Right lung (tissue), 5 donors: ENCODE results near the gene IL17RD. TPM values are rescaled to one million over a fixed set of nuclear protein-coding genes. Genes with fewer than 3 reads are reported as not detected.

Source experiments
- DNase-seq, 2 donors: peaks; one replicate each; pipeline ENCODE4 v3.0.0-alpha.2; 2013
- polyA plus RNA-seq, 5 donors: library from polyadenylated mRNA; unstranded; fragments of 120-200 nt; gene quantifications; one replicate each; pipeline versions ENCODE4 v1.2.1 to v1.2.3, GENCODE V29; 2013; ENCODE audit warnings: inconsistent platforms in 1 of 5, low replicate concordance in 1 of 5; ENCODE audit not compliant: insufficient read length in 5 of 5, insufficient read depth in 1 of 5

IL17RD gene
- polyA plus RNA-seq, 5 donors, result 9.3 to 12.2 (median 10.9) TPM

DNA sequence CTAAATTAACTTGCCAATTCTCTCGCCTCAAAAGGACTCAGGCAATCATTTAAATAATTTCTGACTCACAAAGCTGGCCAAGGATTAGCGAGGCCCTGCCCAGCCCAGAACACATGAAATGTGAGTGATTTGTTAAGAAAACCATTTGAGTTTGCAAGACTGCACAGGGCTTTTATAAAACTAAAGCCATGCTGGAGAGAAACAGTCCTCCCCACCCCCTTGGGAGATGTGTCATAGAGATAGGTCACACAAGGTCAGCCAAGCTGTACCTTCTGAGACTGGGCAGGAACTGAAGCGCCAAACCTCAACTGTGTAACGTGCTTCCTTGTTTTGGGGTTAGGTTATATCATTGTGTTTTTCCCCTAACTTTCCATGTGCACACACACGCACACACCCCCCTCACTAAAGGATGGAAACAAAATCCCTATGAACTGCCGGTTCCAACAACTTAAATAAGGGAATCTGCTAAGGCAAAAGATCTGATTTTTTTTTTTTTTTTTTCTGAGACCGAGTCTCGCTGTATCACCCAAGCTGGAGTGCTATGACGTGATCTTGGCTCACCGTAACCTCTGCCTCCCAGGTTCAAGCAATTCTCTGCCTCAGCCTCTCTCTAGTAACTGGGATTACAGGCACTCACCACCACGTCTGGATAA lies 96.6 kb downstream of the IL17RD start:
- DNase-seq, result no peak

DNA sequence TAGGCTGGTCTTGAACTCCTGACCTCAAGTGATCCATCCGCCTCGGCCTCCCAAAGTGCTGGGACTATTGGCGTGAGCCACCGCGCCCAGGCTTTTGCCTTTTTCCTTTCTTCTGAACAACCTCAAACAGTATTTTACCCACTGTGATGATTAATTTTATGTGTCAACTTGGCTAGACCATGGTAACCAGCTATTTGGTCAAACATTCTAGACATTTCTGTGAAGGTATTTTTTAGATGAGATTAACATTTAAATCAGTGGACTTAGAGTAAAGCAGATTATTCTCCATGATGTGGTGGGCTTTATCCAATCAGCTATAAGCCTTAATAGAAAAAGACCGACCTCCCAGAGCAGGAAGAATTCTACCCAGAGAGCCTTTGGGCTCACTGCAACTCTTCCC lies 98.7 kb downstream of the IL17RD start:
- no peak for DNase-seq

DNA sequence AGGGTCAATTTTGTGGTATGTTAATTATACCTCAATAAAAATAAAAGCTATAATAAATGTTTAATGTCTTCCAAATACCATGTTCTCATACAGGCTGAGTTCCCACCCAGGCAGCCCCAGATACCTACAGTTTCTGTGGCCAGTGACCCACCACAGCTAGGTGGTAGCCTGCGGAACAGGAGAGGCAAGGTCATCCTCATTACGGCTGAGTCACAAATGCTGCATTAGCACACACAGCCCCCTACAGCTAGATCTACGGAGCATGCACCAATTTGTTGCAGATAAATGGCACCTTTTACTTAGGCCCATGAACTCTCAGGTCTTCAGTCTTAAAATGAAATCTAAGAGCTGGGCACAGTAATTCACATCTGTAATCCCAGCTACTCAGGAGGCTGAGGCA lies 99.6 kb downstream of the IL17RD start:
- no peak for DNase-seq

DNA sequence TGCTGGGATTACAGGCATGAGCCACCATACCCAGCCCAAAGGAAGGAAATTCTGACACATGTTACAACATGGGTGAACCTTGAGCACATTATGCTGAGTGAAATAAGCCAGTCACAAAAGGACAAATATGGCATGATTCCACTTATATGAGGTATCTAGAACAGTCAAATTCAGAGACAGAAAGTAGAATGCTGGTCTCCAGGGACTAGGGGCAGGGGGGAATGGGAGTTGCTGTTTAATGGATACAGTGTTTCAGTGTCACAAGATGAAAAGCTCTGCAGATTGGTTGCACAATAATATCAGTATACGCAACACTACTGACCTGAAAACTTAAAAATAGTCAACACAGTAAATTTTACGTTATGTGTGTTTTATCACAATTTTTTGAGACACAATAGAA lies 100.6 kb downstream of the IL17RD start:
- DNase-seq, result no peak

GRCh38 chr3:57064001-57064400 lies 101.2 kb downstream of the IL17RD start:
- no peak for DNase-seq

DNA sequence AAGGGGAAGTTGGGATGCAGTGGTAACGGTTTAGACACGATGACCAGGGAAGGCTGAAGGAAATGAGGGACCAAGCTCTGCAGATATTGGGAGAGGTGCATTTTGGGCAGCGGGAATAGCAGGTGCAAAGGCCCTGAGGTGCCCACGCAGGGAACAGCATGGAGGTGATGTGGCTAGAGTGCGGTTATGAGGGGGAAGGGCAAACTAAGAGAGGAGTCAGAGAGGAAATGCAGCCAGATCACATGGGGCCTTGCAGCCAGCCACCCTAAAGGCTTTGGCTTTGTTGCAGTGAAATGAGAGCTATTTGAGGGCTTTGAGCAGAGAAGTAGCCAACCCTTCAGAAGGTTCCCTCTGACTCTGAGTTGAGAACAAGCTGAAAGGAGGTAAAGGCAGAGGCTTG lies 102.1 kb downstream of the IL17RD start:
- no peak for DNase-seq

DNA sequence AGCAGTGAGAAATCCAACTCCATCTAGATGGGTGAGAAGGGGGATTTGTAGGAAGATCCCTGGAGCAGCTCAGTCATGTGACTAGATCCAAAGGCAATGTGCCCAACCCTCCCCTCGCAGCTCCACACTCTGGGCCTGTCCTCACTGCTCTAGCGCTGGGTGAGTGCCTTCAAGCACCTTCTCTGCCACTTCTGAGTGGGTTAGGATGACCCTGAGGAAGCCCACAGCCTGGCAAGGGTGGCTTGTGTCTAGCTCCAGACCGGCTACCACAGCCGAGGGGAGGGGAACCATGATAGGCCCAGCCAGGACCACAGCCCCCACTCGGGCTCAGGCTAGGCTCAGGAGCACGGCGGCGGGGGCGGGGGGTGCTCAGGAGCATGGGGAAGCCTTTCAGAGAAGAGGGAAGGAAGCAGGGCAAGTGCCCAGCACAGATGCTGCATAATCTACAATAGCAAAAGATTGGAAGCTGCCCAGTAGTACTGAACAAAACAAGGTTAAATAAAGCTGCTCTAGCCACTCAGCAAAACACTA lies 103.0 kb downstream of the IL17RD start:
- DNase-seq, result no peak

DNA sequence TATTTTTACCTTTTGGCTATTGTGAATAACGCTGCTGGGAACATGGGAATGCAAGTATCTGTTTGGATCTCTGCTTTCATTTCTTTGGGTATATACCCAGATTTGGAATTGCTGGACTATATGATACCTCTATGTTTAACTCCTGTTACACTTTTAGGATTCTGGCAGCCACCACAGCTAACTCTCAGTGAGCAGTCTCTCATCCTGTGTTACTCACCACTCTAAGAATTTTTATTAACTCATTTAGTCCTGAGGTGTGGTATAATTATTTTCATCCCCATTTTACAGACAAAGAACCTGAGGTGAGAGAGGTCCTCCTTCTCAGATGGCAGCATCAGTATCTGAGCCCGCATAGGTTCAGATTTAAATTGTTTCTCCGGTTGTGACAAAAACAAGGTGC lies 103.6 kb downstream of the IL17RD start:
- no peak for DNase-seq

GRCh38 chr3:57060089-57060821 lies 104.9 kb downstream of the IL17RD start, which contains the start of gene SPATA12:
SPATA12 (plus strand) TSS chr3:57060664; CDS start chr3:57073695, 13,031 bp downstream.
- no peak for DNase-seq

DNA sequence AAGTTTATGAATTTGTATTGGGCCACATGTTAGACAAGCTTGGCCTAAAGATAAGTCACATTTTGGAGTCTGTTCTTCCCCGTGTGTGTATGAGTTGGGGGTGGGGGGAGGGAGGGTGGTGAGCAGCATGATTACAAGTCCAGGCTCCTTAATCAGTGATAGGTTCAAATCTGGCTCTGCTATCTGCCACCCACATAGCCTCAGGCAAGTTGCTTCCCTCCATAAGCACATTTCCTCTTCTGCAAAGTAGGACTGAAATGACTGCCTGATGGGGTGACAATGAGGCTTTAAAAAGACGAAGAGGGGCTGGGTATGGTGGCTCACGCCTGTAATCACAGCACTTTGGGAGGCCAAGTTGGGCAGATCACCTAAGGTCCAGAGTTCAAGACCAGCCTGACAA lies 105.7 kb downstream of the IL17RD start:
- no peak for DNase-seq

GRCh38 chr3:57057351-57057750 lies 107.8 kb downstream of the IL17RD start:
- DNase-seq, result no peak

- DNase-seq, result no peak
These were observed 112.0 kb downstream of the IL17RD start for GRCh38 chr3:57053122-57053521.

DNA sequence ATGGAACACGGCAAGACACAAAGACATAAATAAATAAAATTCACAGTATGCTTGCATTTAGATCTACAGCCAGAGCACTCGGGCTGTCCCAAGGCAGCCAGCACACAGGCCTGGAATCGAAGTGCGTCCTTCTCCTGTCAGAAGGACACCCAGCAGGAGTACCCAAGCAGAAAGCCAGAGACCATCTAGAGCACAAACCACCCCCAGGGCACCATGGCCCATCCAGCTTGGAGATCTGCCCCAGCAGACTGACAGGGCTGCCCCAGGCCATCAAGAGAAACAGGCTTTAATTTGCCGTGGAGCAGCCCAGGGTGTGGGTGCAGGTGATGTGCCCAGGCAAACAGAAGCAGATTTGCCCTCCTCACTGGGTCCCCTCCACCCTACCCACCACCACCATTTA lies 112.5 kb downstream of the IL17RD start:
- DNase-seq, result no peak

- DNase-seq, result no peak
These were observed 116.4 kb downstream of the IL17RD start for GRCh38 chr3:57048728-57049127.

- DNase-seq, result no peak
These were observed 117.0 kb downstream of the IL17RD start for GRCh38 chr3:57048052-57048671.

- DNase-seq, result no peak
These were observed 118.9 kb downstream of the IL17RD start for GRCh38 chr3:57046101-57046765.

DNA sequence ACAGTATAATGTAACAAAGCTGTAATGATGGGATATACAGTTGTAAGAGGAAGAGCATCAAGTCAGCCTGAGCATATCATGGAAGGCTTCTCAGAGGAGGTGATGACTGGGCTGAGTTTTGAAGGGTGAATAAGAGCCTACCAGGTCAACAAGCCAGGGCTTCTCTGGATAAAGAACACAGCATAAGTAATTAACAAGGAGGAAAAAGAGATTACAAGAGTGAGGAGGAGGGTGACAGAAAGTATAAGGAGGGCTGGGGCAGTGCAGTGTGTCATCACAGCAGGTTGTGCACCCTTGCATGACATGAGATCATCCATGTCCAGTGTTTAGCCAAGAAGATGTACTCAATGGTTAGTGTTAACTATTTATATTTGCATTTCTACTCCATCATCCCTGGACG lies 121.6 kb downstream of the IL17RD start:
- no peak for DNase-seq

DNA sequence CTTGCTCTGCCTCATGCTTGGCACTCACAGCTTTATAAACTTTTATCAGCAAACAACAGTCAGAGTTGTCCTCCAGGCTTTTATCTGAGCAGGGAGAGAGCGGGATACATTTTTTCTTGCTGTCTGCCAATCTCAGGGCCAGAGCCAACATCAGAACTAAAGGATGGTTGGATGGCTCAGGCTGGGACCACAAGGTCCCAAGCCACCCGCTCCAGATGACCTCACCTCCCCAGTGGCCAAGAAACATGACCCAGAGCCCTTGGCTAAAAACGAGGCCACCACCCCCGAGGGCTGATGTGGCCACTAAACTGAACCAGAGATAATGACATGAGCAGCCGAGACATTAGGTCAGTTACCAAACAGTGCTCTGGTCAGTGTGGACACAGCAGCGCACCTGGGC lies 123.5 kb downstream of the IL17RD start:
- no peak for DNase-seq
